Neutrophil (primary cell): ENCODE results near the gene ANKS4B.
"Not testable (repeated sequence)": the region's sequence is repeated elsewhere in the genome, so short reads cannot be mapped to it uniquely, and the experiment has no call there.

Experiments used
- H3K27ac ChIP-seq: fragments of 200-600 bp; sonication (generic); 2 replicates; pipeline ENCODE4 v1.5.1; 2016; ENCODE audit warnings: mild to moderate bottlenecking, moderate library complexity
- H3K27me3 ChIP-seq: fragments of 200-600 bp; sonication (generic); 2 replicates; pipeline ENCODE4 v1.6.0; 2016; ENCODE audit warnings: mild to moderate bottlenecking
- H3K36me3 ChIP-seq: fragments of 200-600 bp; sonication (generic); 2 replicates; pipeline ENCODE4 v1.5.1; 2017
- H3K4me1 ChIP-seq, 2 experiments: fragments of 200-600 bp in 1 of 2; sonication (generic) in 1 of 2; 1 replicate in 1 of 2; 2 replicates in 1 of 2; pipeline versions ENCODE4 v1.5.1 to v1.6.1; 2013 to 2016; ENCODE audit warnings: low read depth in 1 of 2, low read length in 1 of 2, mild to moderate bottlenecking in 1 of 2, moderate library complexity in 1 of 2; ENCODE audit not compliant: control insufficient read depth in 1 of 2, insufficient read depth in 1 of 2
- H3K4me3 ChIP-seq, 2 experiments: fragments of 200-600 bp in 1 of 2; sonication (generic) in 1 of 2; 1 replicate in 1 of 2; 2 replicates in 1 of 2; pipeline ENCODE4 v1.5.1; 2013 to 2016; ENCODE audit warnings: low read depth in 1 of 2, low read length in 1 of 2, mild to moderate bottlenecking in 1 of 2, moderate library complexity in 1 of 2
- H3K9me3 ChIP-seq: fragments of 200-600 bp; sonication (generic); 2 replicates; pipeline ENCODE4 v1.5.1; 2016
- CTCF ChIP-seq: fragments of 200-600 bp; sonication (generic); IDR thresholded peaks from 2 replicates; pipeline ENCODE4 v1.5.1; 2016; ENCODE audit warnings: antibody characterized with exemption

ANKS4B gene

GRCh38 chr16:21279501-21279900 lies 46.0 kb downstream of the ANKS4B start:
- Histone ChIP-seq H3K4me3 (no peak overlapping the region), H3K9me3 (no peaks in the 10 kb centered on the region), H3K4me1 (peaks cover 0 to 12% of the 10 kb centered on the region in 2 experiments), H3K27ac (no peak overlapping the region), H3K36me3 (no peaks in the 10 kb centered on the region), H3K27me3 (peaks cover 100% of the 10 kb centered on the region)
- TF ChIP-seq CTCF = no peak

- Histone ChIP-seq H3K4me3 (no peak overlapping the region), H3K27me3 (peaks cover 98% of the 10 kb centered on the region)
Measured at GRCh38 chr16:21281698-21282389, 48.3 kb downstream of the ANKS4B start.

GRCh38 chr16:21283521-21284289 lies 50.2 kb downstream of the ANKS4B start:
- no peak overlapping the region for H3K4me3 ChIP-seq
- no peaks in the 10 kb centered on the region for H3K36me3 ChIP-seq
- H3K9me3 ChIP-seq = no peaks in the 10 kb centered on the region
- H3K27ac ChIP-seq = no peak overlapping the region
- H3K4me1 ChIP-seq = peaks cover 0 to 4% of the 10 kb centered on the region in 2 experiments
- TF ChIP-seq CTCF = no peak
- H3K27me3 ChIP-seq = peaks cover 95% of the 10 kb centered on the region

More at GRCh38 chr16:21281698-21282389, 48.3 kb downstream of the ANKS4B start:
- TF ChIP-seq CTCF = no peak
- H3K9me3 ChIP-seq = no peaks in the 10 kb centered on the region
- H3K36me3 ChIP-seq = no peaks in the 10 kb centered on the region
- H3K4me1 ChIP-seq = peaks cover 0 to 12% of the 10 kb centered on the region in 2 experiments
- no peak overlapping the region for H3K27ac ChIP-seq

- H3K4me3 ChIP-seq = no peak overlapping the region
- no peak overlapping the region for H3K27ac ChIP-seq
- H3K36me3 ChIP-seq = no peaks in the 10 kb centered on the region
- no peak for TF ChIP-seq CTCF
- H3K27me3 ChIP-seq = peaks cover 88% of the 10 kb centered on the region
- H3K9me3 ChIP-seq = peaks cover under 1% of the 10 kb centered on the region
- H3K4me1 ChIP-seq = peaks cover 0 to 4% of the 10 kb centered on the region in 2 experiments
Measured at GRCh38 chr16:21284414-21284813, 50.9 kb downstream of the ANKS4B start.

- H3K4me3 ChIP-seq = no peak overlapping the region
Measured at GRCh38 chr16:21285314-21285713, 51.8 kb downstream of the ANKS4B start.

DNA sequence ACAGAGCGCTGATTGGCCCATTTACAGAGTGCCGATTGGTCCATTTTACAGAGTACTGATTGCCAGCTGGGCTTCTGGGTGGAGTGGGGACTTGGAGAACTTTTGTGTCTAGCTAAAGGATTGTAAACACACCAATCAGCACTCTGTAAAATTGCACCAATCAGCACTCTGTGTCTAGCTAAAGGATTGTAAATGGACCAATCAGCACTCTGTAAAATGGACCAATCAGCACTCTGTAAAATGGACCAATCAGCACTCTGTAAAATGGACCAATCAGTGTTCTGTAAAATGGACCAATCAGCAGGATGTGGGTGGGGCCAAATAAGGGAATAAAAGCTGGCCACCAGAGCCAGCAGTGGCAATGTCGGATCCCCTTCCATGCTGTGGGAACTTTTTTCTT lies 56.3 kb downstream of the ANKS4B start:
- H3K36me3 ChIP-seq, H3K4me1 ChIP-seq, H3K4me3 ChIP-seq, H3K27ac ChIP-seq, H3K9me3 ChIP-seq: not testable (repeated sequence)
- H3K27me3 ChIP-seq = peaks cover 82% of the 10 kb centered on the region

More at GRCh38 chr16:21285314-21285713, 51.8 kb downstream of the ANKS4B start:
- peaks cover 0 to 4% of the 10 kb centered on the region in 2 experiments for H3K4me1 ChIP-seq
- TF ChIP-seq CTCF = no peak
- H3K27ac ChIP-seq = no peak overlapping the region
- H3K27me3 ChIP-seq = peaks cover 82% of the 10 kb centered on the region
- H3K9me3 ChIP-seq = peaks cover 7% of the 10 kb centered on the region
- H3K36me3 ChIP-seq = no peaks in the 10 kb centered on the region
